RWPE2 (cell line): Measurements from ENCODE around the gene LRFN4.

ENCODE experiments used
- ATAC-seq: fragments of 200-7000 bp; cut with Tn5 transposase; 3 replicates; pipeline ENCODE4 v1.9.1; 2021; ENCODE audit warnings: low read depth
- DNase-seq: peaks from one replicate; pipeline ENCODE4 v3.0.0-alpha.2; 2020; ENCODE audit warnings: low spot score
- H3K27ac ChIP-seq: fragments of 450-650 bp; 2 replicates; pipeline ENCODE4 v1.5.1; 2017; ENCODE audit warnings: mild to moderate bottlenecking; ENCODE audit not compliant: poor library complexity, severe bottlenecking
- H3K27me3 ChIP-seq: fragments of 250-450 bp; sonication (Bioruptor Pico); 2 replicates; pipeline ENCODE4 v1.5.1; 2021; ENCODE audit warnings: mild to moderate bottlenecking, moderate library complexity; ENCODE audit not compliant: insufficient read depth, poor library complexity, severe bottlenecking
- H3K36me3 ChIP-seq: fragments of 250-450 bp; sonication (Bioruptor Pico); 2 replicates; pipeline ENCODE4 v1.5.1; 2020; ENCODE audit warnings: low read depth, mild to moderate bottlenecking, moderate library complexity
- H3K4me1 ChIP-seq: fragments of 250-450 bp; sonication (Bioruptor Pico); 2 replicates; pipeline ENCODE4 v1.5.1; 2021; ENCODE audit warnings: mild to moderate bottlenecking, moderate library complexity; ENCODE audit not compliant: insufficient read depth, poor library complexity, severe bottlenecking
- H3K4me3 ChIP-seq: fragments of 250-450 bp; sonication (Bioruptor Pico); 2 replicates; pipeline ENCODE4 v1.5.1; 2021; ENCODE audit warnings: mild to moderate bottlenecking, moderate library complexity; ENCODE audit not compliant: severe bottlenecking
- H3K9me3 ChIP-seq: fragments of 250-450 bp; sonication (Bioruptor Pico); 2 replicates; pipeline ENCODE4 v1.5.1; 2021; ENCODE audit warnings: mild to moderate bottlenecking, moderate library complexity; ENCODE audit not compliant: severe bottlenecking
- CTCF ChIP-seq: fragments of 450-650 bp; IDR thresholded peaks from one replicate; pipeline ENCODE4 v1.5.1; 2017; ENCODE audit warnings: mild to moderate bottlenecking, moderate library complexity; ENCODE audit not compliant: poor library complexity, severe bottlenecking

The LRFN4 gene

GRCh38 chr11:66860449-66860831 is 3.6 kb downstream of the LRFN4 start:
- H3K9me3 ChIP-seq, result no peaks in the 10 kb centered on the region
- TF ChIP-seq CTCF, result no peak
- H3K4me1 ChIP-seq, result no peaks in the 10 kb centered on the region
- ATAC-seq, result no peak
- H3K27me3 ChIP-seq, result no peaks in the 10 kb centered on the region
- peaks cover 30% of the 10 kb centered on the region for H3K36me3 ChIP-seq
- no peak overlapping the region for H3K27ac ChIP-seq
- H3K4me3 ChIP-seq, result no peak overlapping the region
- no peak for DNase-seq

DNA sequence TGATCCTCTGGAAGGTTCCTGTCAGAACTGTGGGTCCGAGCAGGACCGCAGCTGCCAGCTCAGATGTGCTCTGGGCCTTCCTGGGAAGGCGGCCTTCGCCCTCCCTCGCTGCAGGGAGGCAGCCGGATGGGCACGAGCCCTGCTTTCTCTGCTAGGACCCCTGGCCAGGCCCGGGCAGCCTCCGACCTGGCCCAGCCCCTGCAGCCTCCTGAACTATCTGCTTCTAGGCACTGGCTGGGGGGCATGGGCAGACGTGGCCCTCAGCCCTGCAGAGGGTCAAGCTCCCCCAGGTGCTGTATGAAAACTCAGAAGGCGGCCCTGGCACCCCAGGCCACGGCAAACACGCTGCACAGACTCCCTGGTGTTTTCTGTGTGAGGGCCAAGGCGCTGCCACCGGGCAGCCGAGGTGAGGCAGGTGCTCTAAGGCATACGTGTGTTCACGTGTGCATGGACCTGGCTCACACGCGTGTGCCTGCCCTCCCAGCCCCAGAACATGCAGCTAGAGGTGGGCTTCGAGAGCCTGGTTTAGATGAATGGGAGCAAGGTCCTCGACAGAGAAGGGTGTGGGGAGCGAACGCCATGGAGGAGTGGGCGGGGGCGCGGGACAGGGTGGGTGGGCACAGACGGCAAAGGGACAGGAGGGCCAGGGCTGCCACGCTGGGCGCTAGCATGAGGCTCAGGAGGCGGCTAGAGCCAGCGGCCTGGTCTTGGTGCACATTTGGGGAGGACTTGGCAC is 4.3 kb downstream of the LRFN4 start:
- Histone ChIP-seq H3K9me3 (no peaks in the 10 kb centered on the region), H3K4me1 (no peaks in the 10 kb centered on the region), H3K4me3 (no peak overlapping the region), H3K27ac (no peak overlapping the region), H3K36me3 (peaks cover 30% of the 10 kb centered on the region), H3K27me3 (no peaks in the 10 kb centered on the region)
- TF ChIP-seq CTCF, result no peak
- no peak for ATAC-seq
- DNase-seq, result no peak

DNA sequence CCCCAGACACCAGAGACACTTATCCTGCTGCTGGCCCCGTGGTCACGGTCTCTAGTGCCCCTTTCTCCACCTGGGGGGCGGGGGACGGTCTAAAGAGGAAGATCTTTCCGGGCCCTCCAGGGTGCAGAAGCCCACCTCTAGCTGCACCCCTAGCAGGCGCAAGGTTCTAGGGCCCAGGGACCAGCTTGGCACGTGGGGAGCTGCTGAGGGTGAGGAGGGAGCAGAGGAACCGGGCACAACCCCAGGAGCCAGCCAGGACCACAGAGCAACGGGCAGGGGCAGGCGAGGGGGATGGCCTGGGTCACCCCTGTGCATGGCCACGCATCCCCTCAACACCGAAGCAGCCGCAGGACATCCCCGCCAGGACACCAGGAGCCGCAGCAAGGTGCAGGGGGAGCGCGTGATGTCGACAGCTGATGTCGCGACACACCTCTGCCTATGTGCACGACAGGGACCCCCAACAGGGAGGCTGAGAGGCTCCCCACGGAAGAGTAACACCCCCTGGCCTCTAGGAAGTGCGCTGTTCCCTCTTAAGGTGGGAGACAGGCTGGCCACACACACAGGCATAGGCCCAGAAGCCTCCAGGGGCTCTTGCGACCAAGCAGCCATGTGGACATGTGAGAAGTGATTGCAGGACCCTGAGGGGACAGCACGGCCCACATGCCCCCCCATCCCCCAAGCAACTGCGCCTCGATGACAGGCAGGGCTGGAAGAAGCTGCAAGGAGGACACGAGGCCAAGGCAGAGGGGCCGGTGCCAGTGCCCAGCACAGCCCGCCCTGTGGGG is 5.1 kb downstream of the LRFN4 start:
- H3K27me3 ChIP-seq, result no peaks in the 10 kb centered on the region
- H3K36me3 ChIP-seq, result peaks cover 30% of the 10 kb centered on the region
- TF ChIP-seq CTCF, result no peak
- no peak overlapping the region for H3K27ac ChIP-seq
- ATAC-seq (no peak), DNase-seq (no peak)
- no peaks in the 10 kb centered on the region for H3K4me1 ChIP-seq
- H3K4me3 ChIP-seq, result no peak overlapping the region
- H3K9me3 ChIP-seq, result no peaks in the 10 kb centered on the region

DNA sequence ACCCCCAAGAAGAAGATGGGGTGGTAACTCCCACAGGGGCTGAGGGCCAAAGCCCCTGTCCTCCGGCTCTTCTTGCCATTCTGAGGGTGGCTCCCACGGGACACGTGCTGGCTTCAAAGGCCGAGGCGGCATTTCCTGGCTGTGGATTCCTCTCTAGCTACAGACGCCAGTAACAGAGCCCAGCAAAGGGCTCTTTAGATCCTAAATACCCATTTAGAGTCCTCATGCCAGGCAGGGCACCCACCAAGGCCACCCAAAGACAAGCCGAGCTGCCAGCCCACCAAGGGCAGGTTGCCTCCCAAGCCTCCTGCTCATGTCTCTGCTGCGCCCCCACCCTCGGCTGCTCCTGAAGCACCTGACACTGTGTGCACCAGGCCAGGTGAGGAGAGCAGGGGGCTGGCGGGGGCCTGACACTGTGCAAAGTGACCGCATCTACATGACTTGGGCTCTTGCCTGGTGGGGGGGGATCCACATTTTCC is 5.7 kb downstream of the LRFN4 start:
- peaks cover 30% of the 10 kb centered on the region for H3K36me3 ChIP-seq
- TF ChIP-seq CTCF, result no peak
- H3K4me3 ChIP-seq, result no peak overlapping the region
- H3K4me1 ChIP-seq, result no peaks in the 10 kb centered on the region
- no peak overlapping the region for H3K27ac ChIP-seq
- H3K9me3 ChIP-seq, result no peaks in the 10 kb centered on the region
- ATAC-seq, result no peak
- no peaks in the 10 kb centered on the region for H3K27me3 ChIP-seq
- DNase-seq, result no peak
